ENCODE data around the gene VEZF1.
A peak's percentile ranks its signal among the peaks of the same experiment; 100 is the strongest.

Gene VEZF1

DNA sequence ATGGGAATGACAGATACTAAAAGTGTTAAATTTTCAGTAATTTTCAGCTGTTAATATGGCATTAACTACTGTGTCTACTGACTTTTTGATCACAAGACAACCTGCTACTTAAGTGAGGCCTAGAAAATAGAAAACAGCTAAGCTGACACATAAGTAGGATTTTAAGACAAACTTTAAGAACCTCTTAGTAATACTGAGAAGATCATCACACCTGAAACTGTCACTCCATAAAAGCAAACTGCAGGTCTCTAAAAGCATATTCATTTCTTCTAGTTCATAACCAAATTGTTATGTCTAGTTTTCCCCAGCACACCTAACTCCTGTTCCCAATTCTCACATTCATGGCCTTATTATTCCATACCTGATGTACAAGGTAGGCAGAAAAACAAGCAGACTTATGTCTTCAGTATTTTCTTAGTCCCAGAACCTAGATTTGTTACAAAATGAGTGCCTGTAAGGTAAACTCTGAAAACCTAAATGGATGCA lies 11.0 kb upstream of the VEZF1 start:
- DNase-seq (ENCODE audit: low read depth, low spot score), result no peak

DNA sequence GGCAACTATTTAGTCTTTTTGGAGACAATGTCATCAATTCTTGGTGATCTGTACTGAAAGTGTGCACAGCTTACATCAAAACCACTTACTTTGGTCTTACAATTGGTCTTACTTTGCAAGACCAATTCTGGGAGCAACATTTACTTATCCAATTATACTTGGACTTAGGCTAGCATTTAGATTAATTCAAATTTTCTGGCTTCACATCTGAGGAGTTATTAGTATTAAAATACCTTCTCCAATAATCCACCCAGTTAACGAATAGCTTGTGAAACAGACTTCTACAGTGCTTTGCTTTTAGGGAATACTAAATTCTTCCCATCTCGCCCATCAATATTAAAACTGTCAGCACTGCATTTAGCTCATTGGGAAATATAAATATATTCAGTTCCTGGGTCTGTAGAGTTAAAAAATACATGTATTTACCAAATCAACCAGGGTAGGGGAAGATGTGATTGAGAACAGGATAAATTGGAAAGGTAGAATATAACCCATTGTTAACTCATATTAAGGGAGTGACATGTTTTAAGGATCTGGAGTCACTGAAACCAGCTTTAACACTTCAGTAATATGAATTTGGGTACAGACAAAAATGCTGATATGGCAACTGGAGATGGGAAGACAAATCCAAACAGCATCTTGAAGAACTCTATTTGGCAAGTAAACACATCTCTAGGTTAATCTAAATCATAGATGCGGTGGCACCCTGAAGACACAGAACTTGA lies 9.2 kb upstream of the VEZF1 start:
- no peak for DNase-seq (ENCODE audit: low read depth, low spot score)

DNA sequence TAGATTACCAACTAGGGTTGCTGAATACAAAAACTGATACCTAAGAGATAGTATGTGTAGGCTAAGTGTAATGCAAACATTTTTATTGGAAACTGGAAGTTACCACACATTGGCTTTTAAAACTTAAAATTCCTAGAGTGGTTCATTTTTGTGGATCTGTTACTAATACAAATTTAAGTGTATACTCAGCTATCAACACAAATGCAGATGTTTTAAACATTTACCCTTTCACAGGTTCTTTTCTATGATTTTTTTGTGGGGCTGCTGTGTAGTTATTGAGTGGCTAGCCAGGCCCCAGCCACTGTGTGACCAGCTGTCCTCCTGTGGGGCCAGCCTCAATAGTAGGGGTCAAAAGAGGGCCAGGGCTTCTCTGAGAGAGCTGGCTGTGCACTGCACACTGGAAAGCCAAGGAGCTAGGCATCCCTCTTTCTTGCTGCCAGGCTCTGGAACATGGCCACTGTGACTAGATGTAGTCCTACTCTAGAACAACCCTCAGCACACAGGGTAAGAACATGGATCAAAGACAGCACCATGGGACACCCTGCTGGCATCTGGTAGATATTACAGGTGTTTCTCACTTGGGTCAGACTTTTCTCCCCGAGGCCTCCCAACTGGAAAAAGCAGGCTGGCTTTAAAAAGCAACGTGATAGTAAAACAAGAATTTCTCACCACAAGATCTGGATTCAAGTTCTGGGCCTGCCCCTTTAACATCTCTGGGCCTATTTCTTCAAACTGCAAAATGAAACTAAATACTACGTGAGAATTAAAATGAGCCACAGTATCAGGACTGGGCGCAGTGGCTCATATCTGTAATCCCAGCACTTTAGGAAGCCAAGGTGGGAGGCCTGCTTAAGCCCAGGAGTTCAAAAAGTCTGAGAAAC lies 7.3 kb upstream of the VEZF1 start:
- DNase-seq (ENCODE audit: low read depth, low spot score), result peak; percentile 89

DNA sequence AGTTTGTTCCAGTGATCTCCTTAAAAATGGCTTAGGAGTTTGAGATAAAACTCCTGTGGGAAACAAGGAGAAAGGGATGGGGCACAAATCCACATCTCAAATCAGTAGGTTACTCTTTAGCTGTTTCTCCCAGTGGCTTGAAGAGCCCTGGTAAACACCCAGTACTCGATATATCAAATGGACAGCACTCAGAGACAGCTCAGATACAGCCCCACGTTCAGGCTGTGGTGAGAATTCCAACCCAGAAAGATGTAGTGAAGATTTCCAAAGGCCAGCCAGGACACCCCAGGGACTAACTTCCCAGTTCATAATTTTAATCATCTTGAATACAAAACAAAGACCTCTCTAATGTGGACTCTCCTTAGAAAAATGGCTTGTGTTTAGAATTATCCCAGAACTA lies 6.4 kb upstream of the VEZF1 start:
- no peak for DNase-seq (ENCODE audit: low read depth, low spot score)

DNA sequence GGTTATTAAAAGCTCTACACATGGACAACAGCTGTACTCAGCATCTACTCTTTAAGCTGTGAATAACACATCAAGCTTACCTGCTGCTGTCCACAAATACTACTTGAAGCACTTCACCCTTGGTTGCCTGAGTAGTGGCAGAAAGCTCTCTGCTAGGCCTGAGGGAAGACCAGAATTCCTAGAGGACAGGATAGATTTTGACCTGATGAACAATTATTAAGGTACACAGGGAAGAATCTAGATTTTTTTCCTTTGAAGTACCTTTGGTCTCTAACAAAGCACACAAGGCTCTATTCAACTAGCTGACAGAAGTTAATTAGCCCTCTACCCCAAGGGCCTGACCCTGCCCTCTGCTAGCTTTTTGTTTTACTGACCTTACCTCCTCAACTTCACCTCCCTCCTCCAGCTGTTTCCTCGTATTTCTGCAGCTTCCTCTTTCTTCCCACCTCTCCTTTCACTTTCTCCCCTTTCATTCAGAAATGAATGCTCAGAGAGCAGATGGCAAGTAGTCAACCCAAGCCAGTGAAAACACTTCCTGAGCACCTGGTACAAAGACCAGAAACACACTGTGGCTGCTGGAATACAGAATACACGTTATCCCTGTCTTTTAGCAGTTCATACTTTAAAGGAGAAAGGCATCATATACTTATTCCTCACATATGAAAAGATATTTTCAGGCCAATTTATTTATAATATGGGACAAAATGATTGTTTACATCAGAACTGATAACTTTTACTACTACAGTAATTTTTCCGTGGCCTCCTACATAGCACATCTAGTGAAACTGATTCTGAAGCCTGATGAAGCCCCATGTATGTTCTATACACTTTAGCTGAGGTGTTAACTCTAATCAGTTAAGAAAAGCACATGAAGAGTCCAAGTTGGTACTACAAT lies 5.7 kb upstream of the VEZF1 start:
- no peak for DNase-seq (ENCODE audit: low read depth, low spot score)

DNA sequence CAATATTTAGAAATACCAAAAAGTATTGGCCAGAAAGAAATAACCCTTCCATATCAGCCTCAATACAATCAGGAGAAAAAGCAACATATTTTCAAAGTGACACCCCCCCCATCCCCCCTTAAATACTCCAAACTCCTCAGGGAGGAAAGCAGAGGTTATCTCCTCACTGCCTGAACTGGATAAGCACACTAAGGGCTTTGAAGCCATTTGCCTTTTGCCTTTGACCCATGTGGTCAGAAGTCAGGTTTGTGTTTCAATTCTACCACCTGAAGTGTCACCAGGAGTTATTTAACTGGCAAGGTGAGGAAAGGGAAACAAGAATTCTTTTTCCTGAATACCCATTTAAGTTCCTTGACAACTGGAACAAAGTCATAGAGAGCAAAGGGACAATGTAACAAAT lies 3.5 kb upstream of the VEZF1 start:
- DNase-seq (ENCODE audit: low read depth, low spot score), result no peak

- DNase-seq (ENCODE audit: low read depth, low spot score), result no peak
Measured at GRCh38 chr17:57990037-57990436, 2.0 kb upstream of the VEZF1 start.

DNA sequence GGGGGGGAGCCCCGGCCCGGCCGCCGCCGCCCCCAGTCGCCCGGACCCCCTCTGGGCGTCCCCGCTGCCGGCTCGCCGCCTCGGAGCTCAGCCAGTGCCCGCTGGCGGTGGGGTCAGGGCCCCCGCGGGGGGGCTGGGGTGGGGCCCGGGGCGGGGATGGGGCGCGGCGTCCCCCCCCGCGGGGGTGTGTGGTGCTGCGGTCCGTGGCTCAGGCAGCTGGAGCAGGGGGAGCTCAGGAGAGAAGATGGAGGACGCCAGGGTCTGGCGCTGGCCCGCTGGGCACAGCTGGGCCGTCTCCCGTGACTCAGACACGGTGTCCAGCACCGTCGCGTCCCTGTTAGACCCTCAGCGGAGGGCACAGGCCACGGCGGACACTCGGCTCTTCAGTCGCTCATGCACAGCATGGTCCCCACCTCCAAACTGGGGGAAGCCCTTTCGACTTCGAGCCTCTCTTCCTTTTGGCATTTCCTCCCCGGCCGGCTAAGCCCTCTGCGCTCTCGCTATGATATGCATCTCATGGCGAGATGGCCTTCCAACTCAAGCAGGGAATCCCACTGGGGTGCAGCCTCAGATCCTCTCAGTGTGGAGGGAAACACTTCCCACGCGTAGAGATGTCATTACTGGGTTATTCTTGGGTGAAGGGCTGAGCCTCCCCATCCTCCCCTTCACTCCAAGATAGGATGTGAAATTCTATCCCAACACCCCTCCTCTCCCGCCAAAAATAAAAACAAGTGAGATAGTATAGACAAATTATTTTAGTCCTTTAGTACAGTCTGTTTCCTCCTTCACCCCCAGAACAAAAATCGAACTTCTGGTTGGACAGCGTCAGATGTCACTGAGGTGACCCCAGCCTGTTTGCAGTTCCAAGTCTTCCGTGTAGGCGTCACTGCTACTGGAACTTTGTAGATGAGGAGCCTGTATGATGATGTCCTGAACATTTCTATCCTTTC lies 522 bp upstream of the VEZF1 start:
- peak; percentile 87 for DNase-seq (ENCODE audit: low read depth, low spot score)

GRCh38 chr17:57986841-57987580 lies 1.0 kb downstream of the VEZF1 start:
- peak; percentile 91 for DNase-seq (ENCODE audit: low read depth, low spot score)

- peak; percentile 49 for DNase-seq (ENCODE audit: low read depth, low spot score)
Measured at GRCh38 chr17:57985675-57985974, 2.4 kb downstream of the VEZF1 start.

DNA sequence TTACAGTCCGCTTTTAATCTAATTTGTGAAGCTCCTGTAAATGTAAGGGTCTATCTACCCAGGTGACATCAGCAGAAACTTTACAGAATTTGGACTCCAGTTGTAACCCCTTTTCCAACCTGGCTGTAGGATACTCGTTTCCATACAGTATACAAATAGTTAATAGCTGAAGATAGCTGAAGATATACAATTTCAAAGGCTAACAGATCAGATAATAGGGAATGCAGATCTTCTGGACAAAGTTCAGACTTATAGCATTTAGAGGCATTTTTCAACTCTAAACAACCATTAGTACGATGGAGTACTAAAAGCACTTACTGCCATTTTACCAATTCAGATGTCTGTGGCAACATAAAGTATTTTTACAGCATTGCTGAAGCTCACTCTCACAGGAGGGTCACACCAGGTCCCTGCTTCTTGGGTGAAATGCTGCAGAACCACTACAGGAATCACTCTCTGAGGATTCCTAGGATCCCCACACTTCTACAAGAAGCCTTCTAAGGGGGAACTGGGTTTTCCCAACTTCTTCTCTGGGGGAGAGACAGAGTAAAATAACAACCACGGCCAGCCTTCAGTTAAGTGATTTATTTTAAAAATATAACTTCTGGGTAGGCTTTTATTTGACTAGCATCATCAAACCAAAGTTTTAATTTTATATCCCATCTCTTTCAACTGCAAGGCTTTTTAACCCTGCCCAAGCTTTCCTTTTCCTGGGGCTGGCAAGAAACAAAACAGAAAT lies 2.9 kb downstream of the VEZF1 start:
- peak; percentile 29 for DNase-seq (ENCODE audit: low read depth, low spot score)

- DNase-seq (ENCODE audit: low read depth, low spot score), result no peak
Measured at GRCh38 chr17:57984261-57984890, 3.7 kb downstream of the VEZF1 start.

GRCh38 chr17:57983446-57983845 lies 4.6 kb downstream of the VEZF1 start:
- no peak for DNase-seq (ENCODE audit: low read depth, low spot score)

DNA sequence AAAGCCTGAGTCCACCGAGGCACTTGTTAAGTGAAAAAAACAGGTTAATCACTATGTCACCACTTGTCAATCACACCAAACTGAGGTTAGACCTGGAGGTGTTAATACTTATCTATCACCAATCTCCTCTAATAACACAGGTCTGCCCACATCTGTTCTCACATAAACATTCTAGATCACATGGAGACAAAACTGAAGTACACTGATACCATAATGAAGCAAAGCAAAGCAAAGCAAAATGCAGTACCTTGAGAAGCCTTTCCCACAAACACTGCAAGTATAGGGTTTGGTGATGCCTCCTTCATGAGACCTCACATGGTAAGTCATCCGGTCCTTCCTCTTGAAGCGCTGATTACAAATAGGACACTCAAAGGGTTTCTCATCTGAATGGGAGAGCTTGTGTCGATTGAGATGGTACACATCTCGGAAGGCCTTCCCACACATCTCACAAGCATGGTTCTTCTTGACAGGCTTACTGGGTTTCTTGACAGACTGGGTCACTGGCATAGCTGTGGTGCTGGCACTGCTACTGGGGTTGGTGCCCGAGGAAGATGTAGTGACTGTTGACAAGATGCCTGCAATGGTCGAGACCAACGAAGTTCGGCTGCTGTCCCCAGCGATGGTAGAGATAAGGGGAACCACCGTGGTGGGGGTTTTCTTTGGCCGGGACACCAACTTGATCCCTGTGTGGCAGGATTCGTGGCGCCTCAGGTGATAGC lies 5.4 kb downstream of the VEZF1 start:
- DNase-seq (ENCODE audit: low read depth, low spot score), result no peak

GRCh38 chr17:57980522-57980921 lies 7.5 kb downstream of the VEZF1 start:
- DNase-seq (ENCODE audit: low read depth, low spot score), result no peak

DNA sequence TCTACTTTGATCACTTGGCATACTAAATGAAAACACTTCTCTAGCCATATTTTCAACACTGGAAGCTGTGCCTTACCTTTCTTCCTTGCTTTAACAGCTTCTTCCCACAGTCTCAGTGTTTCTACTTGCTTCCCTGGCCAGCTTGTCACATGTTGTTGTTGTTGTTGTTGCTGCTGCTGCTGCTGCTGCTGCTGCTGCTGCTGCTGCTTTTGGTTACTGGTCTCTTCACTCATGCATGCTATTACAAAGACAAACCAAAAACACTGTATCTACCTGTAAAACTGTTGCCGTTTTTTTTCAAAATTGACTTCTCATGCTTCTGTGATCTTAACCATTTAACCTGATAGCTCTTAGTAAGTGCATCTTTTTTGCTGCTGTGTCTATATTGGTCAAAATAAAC lies 9.0 kb downstream of the VEZF1 start:
- no peak for DNase-seq (ENCODE audit: low read depth, low spot score)

GRCh38 chr17:57976594-57976993 lies 11.5 kb downstream of the VEZF1 start:
- no peak for DNase-seq (ENCODE audit: low read depth, low spot score)

DNA sequence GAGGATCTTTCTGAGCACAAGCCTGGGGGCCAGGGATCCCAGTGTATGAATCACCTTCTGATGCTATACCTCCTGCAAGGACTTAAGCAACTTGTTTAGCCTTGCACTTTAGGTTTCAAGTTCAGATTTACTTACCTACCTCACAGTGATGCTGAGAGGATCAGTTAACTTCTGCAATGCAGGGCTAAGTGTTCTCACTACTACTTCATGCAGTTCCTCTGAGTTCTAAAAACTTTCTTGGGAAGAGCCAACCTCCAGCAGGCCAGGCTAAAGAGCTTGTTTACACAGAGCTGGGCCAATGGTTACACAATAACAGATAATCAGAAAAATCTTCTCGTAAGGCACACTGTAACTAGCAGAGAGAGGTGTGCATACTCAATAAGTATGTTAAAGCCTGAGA lies 13.0 kb downstream of the VEZF1 start:
- peak; percentile 34 for DNase-seq (ENCODE audit: low read depth, low spot score)
